Measurements from ENCODE around the gene LRRC36. TPM values are rescaled to one million over a fixed set of nuclear protein-coding genes. Genes with fewer than 3 reads are reported as not detected.
"Not testable (repeated sequence)": the region's sequence is repeated elsewhere in the genome, so short reads cannot be mapped to it uniquely, and the experiment has no call there.

Gene LRRC36
- total and polyA plus RNA-seq, 5 donors from 2014 or later: not detected

DNA sequence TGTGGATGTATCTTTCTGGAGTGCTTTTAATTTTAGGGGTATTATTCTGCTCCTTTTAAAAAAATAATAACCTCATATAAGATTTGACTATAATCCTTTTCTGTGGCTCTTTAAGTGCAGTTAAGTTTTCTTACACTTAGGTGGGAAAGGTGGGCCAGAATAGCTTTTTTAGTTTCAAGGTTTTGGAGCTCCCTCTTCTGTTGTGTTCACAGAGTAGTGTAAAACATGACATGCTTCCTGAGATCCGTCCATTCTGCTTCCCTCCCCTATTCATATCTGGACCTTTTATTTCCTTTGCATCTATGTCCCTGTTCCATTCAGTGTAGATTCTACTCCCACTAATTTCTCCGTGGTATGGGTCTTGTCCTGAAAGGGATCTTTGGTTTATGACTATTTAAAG is 12.8 kb downstream of the LRRC36 start:
- Mint-ChIP-seq H3K4me1 (no peaks in the 10 kb centered on the region), H3K36me3 (no peaks in the 10 kb centered on the region), H3K9me3 (peaks cover 0 to 11% (median 2%) of the 10 kb centered on the region in 7 donors), H3K4me3 (no peak overlapping the region), H3K27ac (no peak overlapping the region), H3K27me3 (peaks cover 24% of the 10 kb centered on the region)
- H3K27ac ChIP-seq (ENCODE audit: insufficient read depth, low read length, poor library complexity, severe bottlenecking): no peak overlapping the region
- no peak overlapping the region for H3K4me3 ChIP-seq (ENCODE audit: low read depth, low read length)
- H3K36me3 ChIP-seq (ENCODE audit: control insufficient read depth, insufficient read depth, low read length): no peaks in the 10 kb centered on the region
- H3K4me1 ChIP-seq (ENCODE audit: control insufficient read depth, insufficient read depth, low read length, poor library complexity, severe bottlenecking): no peaks in the 10 kb centered on the region
- no peak for DNase-seq
- no peaks in the 10 kb centered on the region for H3K9me3 ChIP-seq (ENCODE audit: control insufficient read depth in 2 of 2, low read length in 2 of 2)
- peaks cover 12% of the 10 kb centered on the region for H3K27me3 ChIP-seq (ENCODE audit: control insufficient read depth, insufficient read depth, low read length)
- ATAC-seq (ENCODE audit: low read depth in 2 of 2): no peak

DNA sequence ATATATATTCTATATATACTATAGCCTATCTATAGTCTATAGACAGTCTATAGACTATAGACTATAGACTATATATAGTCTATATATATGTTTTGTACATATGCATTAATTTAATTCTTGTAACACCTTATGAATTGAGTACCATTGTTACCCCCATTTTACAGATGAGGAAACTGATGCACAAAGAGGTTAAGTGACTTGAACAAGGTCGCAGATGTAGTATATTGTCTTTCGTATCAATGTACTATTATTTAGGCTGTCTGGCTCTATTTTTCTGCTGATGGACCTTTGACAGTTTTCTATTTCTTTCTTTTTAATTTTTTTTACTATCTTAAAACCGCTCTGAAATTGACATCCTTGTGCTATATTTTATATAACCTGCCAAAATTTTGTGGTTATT is 14.6 kb downstream of the LRRC36 start:
- Histone ChIP-seq H3K9me3 (ENCODE audit: control insufficient read depth in 2 of 2, low read length in 2 of 2) (no peaks in the 10 kb centered on the region), H3K27ac (ENCODE audit: insufficient read depth, low read length, poor library complexity, severe bottlenecking) (no peak overlapping the region)
- no peak overlapping the region for H3K27ac Mint-ChIP-seq

DNA sequence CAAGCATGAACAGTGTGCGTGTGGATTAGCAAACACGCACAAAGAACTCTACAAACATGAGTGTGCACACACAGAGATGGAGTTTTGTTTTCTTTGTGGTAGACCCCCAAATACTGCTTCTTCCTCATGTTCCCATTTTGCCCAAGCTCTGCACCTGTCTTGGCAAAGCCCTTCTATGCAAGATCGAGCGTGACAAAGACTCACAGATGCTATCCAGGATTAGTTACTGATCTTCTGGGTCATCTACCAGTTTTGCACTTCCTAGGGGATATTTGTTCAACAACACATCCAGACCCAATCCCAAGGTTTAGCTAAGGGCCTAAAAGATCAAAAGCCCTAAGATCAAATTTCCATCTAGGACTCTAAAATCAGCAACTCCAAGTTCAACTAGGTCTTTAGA is 16.0 kb downstream of the LRRC36 start:
- no peak overlapping the region for H3K27ac Mint-ChIP-seq
- DNase-seq: no peak
- Histone ChIP-seq H3K9me3 (ENCODE audit: control insufficient read depth in 2 of 2, low read length in 2 of 2) (no peaks in the 10 kb centered on the region), H3K27me3 (ENCODE audit: control insufficient read depth, insufficient read depth, low read length) (peaks cover 16% of the 10 kb centered on the region), H3K36me3 (ENCODE audit: control insufficient read depth, insufficient read depth, low read length) (no peaks in the 10 kb centered on the region), H3K4me3 (ENCODE audit: low read depth, low read length) (no peak overlapping the region), H3K4me1 (ENCODE audit: control insufficient read depth, insufficient read depth, low read length, poor library complexity, severe bottlenecking) (no peaks in the 10 kb centered on the region), H3K27ac (ENCODE audit: insufficient read depth, low read length, poor library complexity, severe bottlenecking) (no peak overlapping the region)
- H3K4me1 Mint-ChIP-seq: no peaks in the 10 kb centered on the region
- H3K36me3 Mint-ChIP-seq: no peaks in the 10 kb centered on the region
- ATAC-seq (ENCODE audit: low read depth in 2 of 2): no peak
- H3K9me3 Mint-ChIP-seq: no peaks in the 10 kb centered on the region
- peaks cover 28% of the 10 kb centered on the region for H3K27me3 Mint-ChIP-seq
- no peak overlapping the region for H3K4me3 Mint-ChIP-seq

More for the DNA sequence above, 14.6 kb downstream of the LRRC36 start:
- no peaks in the 10 kb centered on the region for H3K4me1 Mint-ChIP-seq
- H3K4me3 ChIP-seq (ENCODE audit: low read depth, low read length): no peak overlapping the region
- H3K4me1 ChIP-seq (ENCODE audit: control insufficient read depth, insufficient read depth, low read length, poor library complexity, severe bottlenecking): no peaks in the 10 kb centered on the region
- no peaks in the 10 kb centered on the region for H3K36me3 Mint-ChIP-seq
- peaks cover 16% of the 10 kb centered on the region for H3K27me3 ChIP-seq (ENCODE audit: control insufficient read depth, insufficient read depth, low read length)
- DNase-seq: no peak
- H3K9me3 Mint-ChIP-seq: peaks cover 0 to 2% (median 0%) of the 10 kb centered on the region in 7 donors
- ATAC-seq (ENCODE audit: low read depth in 2 of 2): no peak
- peaks cover 29% of the 10 kb centered on the region for H3K27me3 Mint-ChIP-seq
- H3K4me3 Mint-ChIP-seq: no peak overlapping the region
- H3K36me3 ChIP-seq (ENCODE audit: control insufficient read depth, insufficient read depth, low read length): no peaks in the 10 kb centered on the region

DNA sequence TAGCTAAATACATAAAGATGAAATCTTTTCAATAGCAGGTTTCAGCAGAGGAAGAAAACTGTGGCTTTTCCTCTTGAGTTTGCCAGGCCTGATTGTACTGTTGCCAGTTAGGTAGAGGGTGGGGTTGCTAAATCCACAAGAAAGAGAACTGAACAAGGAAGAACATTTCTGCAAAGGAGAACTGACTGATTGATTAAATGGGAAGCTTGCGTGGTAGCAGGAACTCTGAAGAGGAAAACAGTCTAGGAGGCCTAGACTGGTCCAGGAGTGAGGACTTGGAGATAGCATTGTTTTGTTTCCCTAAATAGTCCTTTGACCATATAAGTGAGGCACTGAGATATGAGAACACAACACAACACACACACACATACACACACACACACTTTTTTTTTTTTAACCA is 18.8 kb downstream of the LRRC36 start:
- Histone ChIP-seq H3K27me3 (ENCODE audit: control insufficient read depth, insufficient read depth, low read length) (peaks cover 10% of the 10 kb centered on the region), H3K9me3 (ENCODE audit: control insufficient read depth in 2 of 2, low read length in 2 of 2) (no peaks in the 10 kb centered on the region), H3K4me1 (ENCODE audit: control insufficient read depth, insufficient read depth, low read length, poor library complexity, severe bottlenecking) (no peaks in the 10 kb centered on the region), H3K27ac (ENCODE audit: insufficient read depth, low read length, poor library complexity, severe bottlenecking) (no peak overlapping the region), H3K4me3 (ENCODE audit: low read depth, low read length) (no peak overlapping the region), H3K36me3 (ENCODE audit: control insufficient read depth, insufficient read depth, low read length) (no peaks in the 10 kb centered on the region)
- Mint-ChIP-seq H3K4me3 (no peak overlapping the region), H3K27ac (no peak overlapping the region), H3K27me3 (peaks cover 35% of the 10 kb centered on the region), H3K4me1 (no peaks in the 10 kb centered on the region), H3K36me3 (no peaks in the 10 kb centered on the region), H3K9me3 (no peaks in the 10 kb centered on the region)
- DNase-seq (no peak), ATAC-seq (ENCODE audit: low read depth in 2 of 2) (no peak)

DNA sequence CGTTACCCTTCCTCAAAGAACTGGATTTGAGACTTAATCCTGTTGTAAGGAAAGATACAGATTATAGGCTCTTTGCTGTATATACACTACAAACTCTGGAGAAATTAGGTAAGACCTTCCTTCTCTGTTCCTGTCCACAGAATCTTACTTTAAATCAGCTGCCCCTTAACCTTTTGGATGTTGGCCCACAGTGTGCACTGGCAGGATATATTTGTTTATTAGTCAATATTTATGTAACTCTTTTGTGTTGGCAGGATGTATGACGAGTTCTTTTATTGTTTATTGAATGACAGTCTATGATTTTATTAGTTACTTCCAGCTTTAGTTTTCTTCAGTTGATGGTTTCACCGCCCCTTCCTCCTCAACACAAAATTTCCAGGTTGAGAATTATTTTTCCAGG is 19.7 kb downstream of the LRRC36 start:
- no peaks in the 10 kb centered on the region for H3K36me3 ChIP-seq (ENCODE audit: control insufficient read depth, insufficient read depth, low read length)
- no peak for ATAC-seq (ENCODE audit: low read depth in 2 of 2)
- Mint-ChIP-seq H3K27me3 (peaks cover 35% of the 10 kb centered on the region), H3K36me3 (no peaks in the 10 kb centered on the region), H3K4me3 (no peak overlapping the region), H3K27ac (no peak overlapping the region), H3K4me1 (no peaks in the 10 kb centered on the region), H3K9me3 (no peaks in the 10 kb centered on the region)
- DNase-seq: no peak
- H3K9me3 ChIP-seq (ENCODE audit: control insufficient read depth in 2 of 2, low read length in 2 of 2): no peaks in the 10 kb centered on the region
- no peak overlapping the region for H3K4me3 ChIP-seq (ENCODE audit: low read depth, low read length)
- no peak overlapping the region for H3K27ac ChIP-seq (ENCODE audit: insufficient read depth, low read length, poor library complexity, severe bottlenecking)
- H3K27me3 ChIP-seq (ENCODE audit: control insufficient read depth, insufficient read depth, low read length): peaks cover 8% of the 10 kb centered on the region
- no peaks in the 10 kb centered on the region for H3K4me1 ChIP-seq (ENCODE audit: control insufficient read depth, insufficient read depth, low read length, poor library complexity, severe bottlenecking)

DNA sequence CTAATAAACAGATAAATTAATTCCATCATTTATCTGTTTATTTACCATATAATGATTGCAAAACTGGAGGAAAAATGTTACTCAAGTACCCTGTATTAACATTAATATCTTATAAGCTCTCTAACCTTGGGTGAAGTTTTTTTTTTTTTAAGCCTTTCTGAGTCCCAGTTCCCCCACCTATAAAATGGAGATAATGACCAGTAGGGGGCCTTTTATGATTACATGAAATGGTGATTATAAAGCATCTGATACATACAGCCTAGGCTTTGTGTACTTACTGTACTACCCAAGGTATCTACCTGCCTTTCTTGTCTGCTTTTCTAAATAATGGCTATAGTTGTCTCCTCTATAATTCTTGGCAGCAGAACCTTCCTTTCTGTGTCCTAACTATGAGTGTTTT is 22.6 kb downstream of the LRRC36 start:
- Histone ChIP-seq H3K4me3 (ENCODE audit: low read depth, low read length) (no peak overlapping the region), H3K4me1 (ENCODE audit: control insufficient read depth, insufficient read depth, low read length, poor library complexity, severe bottlenecking) (no peaks in the 10 kb centered on the region), H3K36me3 (ENCODE audit: control insufficient read depth, insufficient read depth, low read length) (no peaks in the 10 kb centered on the region), H3K9me3 (ENCODE audit: control insufficient read depth in 2 of 2, low read length in 2 of 2) (no peaks in the 10 kb centered on the region), H3K27ac (ENCODE audit: insufficient read depth, low read length, poor library complexity, severe bottlenecking) (no peak overlapping the region), H3K27me3 (ENCODE audit: control insufficient read depth, insufficient read depth, low read length) (peaks cover 4% of the 10 kb centered on the region)
- H3K27ac Mint-ChIP-seq: no peak overlapping the region
- no peak overlapping the region for H3K4me3 Mint-ChIP-seq
- no peaks in the 10 kb centered on the region for H3K4me1 Mint-ChIP-seq
- H3K36me3 Mint-ChIP-seq: no peaks in the 10 kb centered on the region
- peaks cover 36% of the 10 kb centered on the region for H3K27me3 Mint-ChIP-seq
- ATAC-seq (ENCODE audit: low read depth in 2 of 2) (no peak), DNase-seq (peak in 2 of 3 donors; percentile 22 to 49)
- H3K9me3 Mint-ChIP-seq: no peaks in the 10 kb centered on the region

DNA sequence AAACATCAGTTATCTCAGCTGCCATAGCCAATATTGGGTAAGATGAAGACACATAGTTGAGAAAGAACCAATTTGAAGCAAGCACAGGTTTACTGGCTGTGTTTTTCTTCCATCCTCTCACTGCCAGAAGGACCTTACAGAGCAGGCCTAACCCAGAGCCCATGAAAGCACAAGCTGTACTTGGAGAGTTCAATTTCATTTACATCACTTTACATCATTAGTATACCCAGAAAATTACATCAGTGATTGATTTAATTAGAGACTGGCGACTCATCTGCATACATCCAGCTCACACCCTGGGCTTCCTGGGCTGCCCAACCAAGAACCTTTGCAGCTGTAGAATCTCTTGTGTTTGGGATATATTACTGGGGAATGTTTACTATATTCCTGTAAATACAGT is 23.7 kb downstream of the LRRC36 start:
- H3K27me3 ChIP-seq (ENCODE audit: control insufficient read depth, insufficient read depth, low read length): peaks cover 4% of the 10 kb centered on the region

DNA sequence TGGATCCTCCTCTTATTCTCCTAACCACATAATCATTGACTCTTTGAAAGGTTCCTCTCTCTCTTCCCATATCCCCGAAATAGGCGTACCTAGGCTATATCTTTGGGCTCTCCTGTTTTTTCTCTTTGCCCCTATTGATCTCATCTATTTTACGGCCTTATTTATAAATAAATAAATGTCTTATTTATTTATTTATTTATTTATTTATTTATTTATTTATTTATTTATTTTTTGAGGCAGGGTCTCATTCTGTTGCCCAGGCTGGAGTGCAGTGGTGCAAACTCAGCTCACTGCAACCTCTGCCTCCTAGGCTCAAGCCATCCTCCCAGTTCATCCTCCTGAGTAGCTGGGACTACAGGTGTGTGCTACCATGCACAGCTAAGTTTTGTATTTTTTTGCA is 25.8 kb downstream of the LRRC36 start:
- DNase-seq: not testable (repeated sequence)

More for the DNA sequence above, 23.7 kb downstream of the LRRC36 start:
- no peak for DNase-seq
- H3K4me3 Mint-ChIP-seq: no peak overlapping the region
- ATAC-seq (ENCODE audit: low read depth in 2 of 2): no peak
- no peak overlapping the region for H3K27ac Mint-ChIP-seq
- Histone ChIP-seq H3K4me1 (ENCODE audit: control insufficient read depth, insufficient read depth, low read length, poor library complexity, severe bottlenecking) (no peaks in the 10 kb centered on the region), H3K36me3 (ENCODE audit: control insufficient read depth, insufficient read depth, low read length) (no peaks in the 10 kb centered on the region), H3K4me3 (ENCODE audit: low read depth, low read length) (no peak overlapping the region), H3K9me3 (ENCODE audit: control insufficient read depth in 2 of 2, low read length in 2 of 2) (no peaks in the 10 kb centered on the region), H3K27ac (ENCODE audit: insufficient read depth, low read length, poor library complexity, severe bottlenecking) (no peak overlapping the region)
- peaks cover 31% of the 10 kb centered on the region for H3K27me3 Mint-ChIP-seq
- H3K9me3 Mint-ChIP-seq: no peaks in the 10 kb centered on the region
- H3K36me3 Mint-ChIP-seq: no peaks in the 10 kb centered on the region
- H3K4me1 Mint-ChIP-seq: no peaks in the 10 kb centered on the region

More for the DNA sequence above, 25.8 kb downstream of the LRRC36 start:
- not testable (repeated sequence) for H3K27ac ChIP-seq (ENCODE audit: insufficient read depth, low read length, poor library complexity, severe bottlenecking); H3K4me3 ChIP-seq (ENCODE audit: low read depth, low read length); H3K4me3 Mint-ChIP-seq; H3K36me3 Mint-ChIP-seq; H3K4me1 ChIP-seq (ENCODE audit: control insufficient read depth, insufficient read depth, low read length, poor library complexity, severe bottlenecking); H3K9me3 ChIP-seq (ENCODE audit: control insufficient read depth in 2 of 2, low read length in 2 of 2); H3K4me1 Mint-ChIP-seq; H3K9me3 Mint-ChIP-seq; H3K27me3 ChIP-seq (ENCODE audit: control insufficient read depth, insufficient read depth, low read length); H3K36me3 ChIP-seq (ENCODE audit: control insufficient read depth, insufficient read depth, low read length); ATAC-seq (ENCODE audit: low read depth in 2 of 2); H3K27ac Mint-ChIP-seq
- peaks cover 25% of the 10 kb centered on the region for H3K27me3 Mint-ChIP-seq
